BLaER1 treated with 17β-estradiol and CSF1 and Interleukin-3, amounts not matched to agents 10 nM and 100 nM (cell line): ENCODE measurements around the gene GPR150.
A peak's percentile ranks its signal among the peaks of the same experiment; 100 is the strongest.

Experiments
- H3K27ac ChIP-seq, 11 experiments: shearing (Covaris generic); formaldehyde crosslinking; 2 replicates each; pipeline ENCODE4 v1.8.1; 2022
- H3K27me3 ChIP-seq, 11 experiments: shearing (Covaris generic); formaldehyde crosslinking; 2 replicates each; pipeline ENCODE4 v1.8.1; 2022
- H3K36me3 ChIP-seq, 11 experiments: shearing (Covaris generic); formaldehyde crosslinking; 2 replicates each; pipeline ENCODE4 v1.8.1; 2022
- H3K4me1 ChIP-seq, 10 experiments: shearing (Covaris generic); formaldehyde crosslinking; 2 replicates each; pipeline ENCODE4 v1.8.1; 2022
- H3K4me2 ChIP-seq, 11 experiments: shearing (Covaris generic); formaldehyde crosslinking; 2 replicates each; pipeline ENCODE4 v1.8.1; 2022
- H3K4me3 ChIP-seq, 10 experiments: shearing (Covaris generic); formaldehyde crosslinking; 2 replicates each; pipeline ENCODE4 v1.8.1; 2022
- H3K9ac ChIP-seq, 11 experiments: shearing (Covaris generic); formaldehyde crosslinking; 2 replicates each; pipeline ENCODE4 v1.8.1; 2022
- H3K9me3 ChIP-seq, 11 experiments: shearing (Covaris generic); formaldehyde crosslinking; replicated peaks in 1 of 11; 2 replicates each; pipeline ENCODE4 v1.8.1; 2022
- H4K20me1 ChIP-seq, 11 experiments: shearing (Covaris generic); formaldehyde crosslinking; 2 replicates each; pipeline ENCODE4 v1.8.1; 2022
- Cebpa-rat ChIP-seq, 11 experiments: shearing (Covaris generic); IDR thresholded peaks; 2 replicates each; pipeline ENCODE4 v1.8.1; 2022

The GPR150 gene

DNA sequence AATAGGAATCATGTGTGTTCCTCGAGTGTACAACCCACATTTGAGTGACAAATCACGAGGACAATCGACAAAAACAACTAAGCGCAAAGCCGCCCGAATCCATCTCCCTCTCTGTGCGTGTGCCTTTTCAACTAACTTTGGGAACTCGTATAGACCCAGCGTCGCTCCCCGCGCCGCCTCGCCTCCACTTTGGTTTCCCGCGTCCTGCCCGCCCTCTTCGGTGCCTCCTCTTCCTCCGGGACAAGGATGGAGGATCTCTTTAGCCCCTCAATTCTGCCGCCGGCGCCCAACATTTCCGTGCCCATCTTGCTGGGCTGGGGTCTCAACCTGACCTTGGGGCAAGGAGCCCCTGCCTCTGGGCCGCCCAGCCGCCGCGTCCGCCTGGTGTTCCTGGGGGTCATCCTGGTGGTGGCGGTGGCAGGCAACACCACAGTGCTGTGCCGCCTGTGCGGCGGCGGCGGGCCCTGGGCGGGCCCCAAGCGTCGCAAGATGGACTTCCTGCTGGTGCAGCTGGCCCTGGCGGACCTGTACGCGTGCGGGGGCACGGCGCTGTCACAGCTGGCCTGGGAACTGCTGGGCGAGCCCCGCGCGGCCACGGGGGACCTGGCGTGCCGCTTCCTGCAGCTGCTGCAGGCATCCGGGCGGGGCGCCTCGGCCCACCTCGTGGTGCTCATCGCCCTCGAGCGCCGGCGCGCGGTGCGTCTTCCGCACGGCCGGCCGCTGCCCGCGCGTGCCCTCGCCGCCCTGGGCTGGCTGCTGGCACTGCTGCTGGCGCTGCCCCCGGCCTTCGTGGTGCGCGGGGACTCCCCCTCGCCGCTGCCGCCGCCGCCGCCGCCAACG is at the start of gene GPR150:
TSS of gene GPR150 (plus strand) at position 58 of the 840 bp plus-strand sequence. CDS start at position 247, 189 bp downstream.
- no peaks in the 10 kb centered on the region for H3K9me3 ChIP-seq
- H3K27me3 ChIP-seq, result peaks cover 13 to 31% (median 23%) of the 10 kb centered on the region in 11 experiments; a peak in 21 of 22 replicates
- H3K36me3 ChIP-seq, result no peaks in the 10 kb centered on the region
- peak within 1 kb of the TSS; percentile 67 to 85 (median 77) for H3K9ac ChIP-seq
- H4K20me1 ChIP-seq, result no peaks in the 10 kb centered on the region
- peak within 1 kb of the TSS; percentile 46 to 90 (median 79); a peak in 21 of 22 replicates for H3K27ac ChIP-seq
- H3K4me1 ChIP-seq, result peaks cover 33 to 50% (median 46%) of the 10 kb centered on the region in 10 experiments
- peak within 1 kb of the TSS; percentile 93 to 100 (median 98) for H3K4me2 ChIP-seq
- no peak for TF ChIP-seq Cebpa-rat (IDR thresholded peaks at IDR 0.05)
- H3K4me3 ChIP-seq, result peak within 1 kb of the TSS; percentile 62 to 78 (median 68)

DNA sequence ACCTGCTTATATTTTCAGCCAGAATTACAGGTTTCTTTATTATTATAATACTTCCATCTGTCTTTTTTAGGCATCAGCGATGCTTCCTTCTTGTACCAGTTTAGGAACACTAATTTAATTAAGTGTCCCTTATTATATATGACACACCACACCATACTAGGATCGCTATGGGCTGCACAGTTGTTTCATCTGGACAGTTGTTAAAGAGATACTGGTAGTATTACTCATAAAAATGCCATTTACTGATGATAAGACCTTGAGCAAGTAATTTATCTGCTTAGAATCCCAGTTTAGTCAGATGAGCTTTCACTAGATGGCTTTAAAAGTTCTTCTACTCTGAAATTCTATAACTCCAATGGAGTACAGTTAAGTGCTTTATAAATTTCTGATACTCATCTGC is 47.9 kb upstream of the GPR150 start:
- no peak for TF ChIP-seq Cebpa-rat (IDR thresholded peaks at IDR 0.05)
- H4K20me1 ChIP-seq, result no peaks in the 10 kb centered on the region
- H3K9me3 ChIP-seq, result 0 out of 22 replicates have a peak, but pooled peaks cover 0 to 3% (median 0%) of the 10 kb centered on the region in 11 experiments
- no peak overlapping the region for H3K9ac ChIP-seq
- H3K4me1 ChIP-seq, result no peaks in the 10 kb centered on the region
- H3K36me3 ChIP-seq, result peaks cover 0 to 24% (median 16%) of the 10 kb centered on the region in 11 experiments; a peak in 18 of 22 replicates
- no peak overlapping the region for H3K4me3 ChIP-seq
- no peaks in the 10 kb centered on the region for H3K27me3 ChIP-seq
- H3K27ac ChIP-seq, result no peak overlapping the region
- no peak overlapping the region for H3K4me2 ChIP-seq

DNA sequence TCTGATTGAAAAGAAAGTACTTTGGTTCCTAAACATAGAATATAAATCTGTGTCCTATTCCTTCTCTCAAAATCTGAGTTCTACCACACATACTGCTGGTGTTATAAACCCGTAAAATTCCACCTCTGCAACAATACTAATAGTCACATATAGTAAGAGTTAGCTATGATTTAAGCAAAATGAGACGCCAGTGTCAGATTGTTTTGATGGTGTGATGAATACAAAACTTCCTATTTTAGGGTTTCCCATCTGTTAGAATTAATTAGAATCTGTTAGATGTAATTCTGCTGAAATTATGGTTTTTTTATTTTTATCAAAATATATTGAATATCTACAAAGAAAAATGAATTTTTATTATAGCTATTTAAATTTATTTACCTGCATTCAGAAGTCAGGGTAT is 38.3 kb upstream of the GPR150 start:
- TF ChIP-seq Cebpa-rat (IDR thresholded peaks at IDR 0.05), result no peak
- H3K36me3 ChIP-seq, result 0 out of 22 replicates have a peak, but pooled peaks cover 0 to 7% (median 0%) of the 10 kb centered on the region in 11 experiments
- H3K9ac ChIP-seq, result no peak overlapping the region
- H3K4me2 ChIP-seq, result no peak overlapping the region
- H3K9me3 ChIP-seq, result no peaks in the 10 kb centered on the region
- H4K20me1 ChIP-seq, result no peaks in the 10 kb centered on the region
- H3K4me3 ChIP-seq, result no peak overlapping the region
- H3K27me3 ChIP-seq, result no peaks in the 10 kb centered on the region
- H3K27ac ChIP-seq, result no peak overlapping the region
- H3K4me1 ChIP-seq, result no peaks in the 10 kb centered on the region

DNA sequence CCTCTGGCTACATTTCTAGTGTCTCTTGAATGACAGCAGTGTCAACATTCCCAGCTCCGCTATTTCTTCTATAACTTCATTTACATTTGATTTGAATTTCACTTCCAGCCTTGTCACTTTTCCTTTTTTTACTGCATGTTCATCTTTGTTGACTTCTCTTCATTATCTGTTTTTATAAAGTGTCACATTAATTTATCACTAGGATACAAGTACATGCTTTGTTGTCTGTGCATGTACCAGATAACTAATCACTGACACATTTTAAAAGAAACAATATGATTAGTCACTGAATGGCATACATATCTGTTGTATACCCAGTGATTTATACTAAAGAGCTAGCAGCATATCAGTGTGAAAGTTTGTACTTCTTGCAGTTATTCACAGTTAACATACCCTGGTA is 35.9 kb upstream of the GPR150 start:
- no peak overlapping the region for H3K9ac ChIP-seq
- no peak overlapping the region for H3K27ac ChIP-seq
- H3K4me3 ChIP-seq, result no peak overlapping the region
- 0 out of 22 replicates have a peak, but pooled peaks cover 0 to 7% (median 0%) of the 10 kb centered on the region in 11 experiments for H3K36me3 ChIP-seq
- H3K4me2 ChIP-seq, result no peak overlapping the region
- H4K20me1 ChIP-seq, result no peaks in the 10 kb centered on the region
- H3K9me3 ChIP-seq, result no peaks in the 10 kb centered on the region
- no peaks in the 10 kb centered on the region for H3K4me1 ChIP-seq
- no peak for TF ChIP-seq Cebpa-rat (IDR thresholded peaks at IDR 0.05)
- H3K27me3 ChIP-seq, result no peaks in the 10 kb centered on the region

DNA sequence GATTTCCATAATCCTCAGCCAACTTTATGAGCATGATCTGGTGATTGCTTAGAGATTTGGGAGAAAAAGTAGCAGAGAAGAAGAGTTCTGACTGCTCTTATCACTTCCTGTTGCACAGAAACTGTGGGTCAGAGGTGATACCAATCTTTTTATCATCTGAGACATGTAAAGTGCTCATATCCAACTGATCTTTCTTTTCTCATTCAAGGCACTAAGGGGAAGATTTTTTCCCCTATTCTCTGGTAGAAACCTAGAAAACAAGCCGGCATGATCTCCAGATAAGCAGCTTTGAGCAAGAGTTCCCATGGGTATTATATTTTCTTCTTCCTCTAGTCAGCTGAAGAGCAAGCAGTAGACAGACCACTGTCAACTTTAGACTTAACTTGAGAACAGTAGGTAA is 29.0 kb upstream of the GPR150 start:
- no peak overlapping the region for H3K27ac ChIP-seq
- no peaks in the 10 kb centered on the region for H3K27me3 ChIP-seq
- no peak for TF ChIP-seq Cebpa-rat (IDR thresholded peaks at IDR 0.05)
- no peak overlapping the region for H3K4me3 ChIP-seq
- peaks cover 6 to 15% (median 10%) of the 10 kb centered on the region in 10 experiments; a peak in 16 of 20 replicates for H3K4me1 ChIP-seq
- H3K9ac ChIP-seq, result no peak overlapping the region
- peak overlapping the region in 7 of 11 experiments; percentile 1 to 42 (median 5); a peak in 9 of 22 replicates for H3K4me2 ChIP-seq
- no peaks in the 10 kb centered on the region for H3K36me3 ChIP-seq
- no peaks in the 10 kb centered on the region for H4K20me1 ChIP-seq
- no peaks in the 10 kb centered on the region for H3K9me3 ChIP-seq

DNA sequence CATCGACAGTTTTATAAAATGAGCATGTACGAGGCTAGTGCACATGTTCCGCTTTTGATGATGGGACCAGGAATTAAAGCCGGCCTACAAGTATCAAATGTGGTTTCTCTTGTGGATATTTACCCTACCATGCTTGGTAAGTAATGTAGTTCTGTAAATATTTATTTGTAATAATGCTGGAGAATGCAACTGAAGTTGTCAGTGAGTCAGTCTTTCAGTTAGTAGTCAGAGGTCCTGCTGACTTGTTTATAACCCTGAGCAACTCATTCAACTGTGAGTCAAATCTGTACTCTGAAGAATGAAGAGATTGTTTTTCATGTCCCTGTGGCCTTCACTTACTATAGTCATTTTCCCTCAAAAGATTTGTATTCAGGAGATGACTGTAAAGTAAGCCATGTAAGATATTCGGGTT is 28.4 kb upstream of the GPR150 start:
- no peak for TF ChIP-seq Cebpa-rat (IDR thresholded peaks at IDR 0.05)
- peak overlapping the region in 1 of 11 experiments; percentile 17; a peak in 1 of 22 replicates for H3K4me2 ChIP-seq
- peaks cover 6 to 15% (median 10%) of the 10 kb centered on the region in 10 experiments; a peak in 16 of 20 replicates for H3K4me1 ChIP-seq
- no peak overlapping the region for H3K9ac ChIP-seq
- no peaks in the 10 kb centered on the region for H3K36me3 ChIP-seq
- H3K9me3 ChIP-seq, result no peaks in the 10 kb centered on the region
- H3K4me3 ChIP-seq, result no peak overlapping the region
- H4K20me1 ChIP-seq, result no peaks in the 10 kb centered on the region
- no peak overlapping the region for H3K27ac ChIP-seq
- H3K27me3 ChIP-seq, result no peaks in the 10 kb centered on the region

DNA sequence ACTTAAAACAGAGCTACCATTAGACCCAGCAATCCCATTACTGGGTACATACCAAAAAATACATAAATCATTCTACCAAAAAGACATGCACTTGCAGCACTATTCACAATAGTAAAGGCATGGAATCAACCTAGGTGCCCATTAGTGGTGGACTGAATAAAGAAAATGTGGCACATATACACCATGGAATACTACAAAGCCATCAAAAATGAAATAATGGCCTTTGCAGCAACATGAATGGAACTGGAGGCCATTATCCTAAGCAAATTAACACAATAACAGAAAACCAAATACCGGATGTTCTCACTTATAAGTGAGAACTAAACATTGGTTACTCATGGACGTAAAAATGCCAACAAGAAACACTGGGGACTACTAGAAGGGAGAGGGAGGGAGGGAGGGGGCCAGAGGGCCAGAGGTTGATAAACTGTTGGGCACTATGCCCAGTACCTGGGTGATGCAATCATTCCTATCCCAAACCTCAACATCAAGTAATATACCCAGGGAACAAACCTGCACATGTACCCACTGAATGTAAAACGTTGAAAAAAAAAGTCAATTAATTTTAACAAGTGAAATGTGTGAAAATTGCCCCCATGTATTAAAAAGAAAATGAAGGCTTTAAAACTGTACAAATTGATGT is 24.5 kb upstream of the GPR150 start:
- peaks cover 6 to 10% (median 9%) of the 10 kb centered on the region in 10 experiments; a peak in 16 of 20 replicates for H3K4me1 ChIP-seq
- H3K27me3 ChIP-seq, result no peaks in the 10 kb centered on the region
- no peaks in the 10 kb centered on the region for H3K36me3 ChIP-seq
- no peak for TF ChIP-seq Cebpa-rat (IDR thresholded peaks at IDR 0.05)
- H3K9ac ChIP-seq, result no peak overlapping the region
- no peak overlapping the region for H3K27ac ChIP-seq
- no peak overlapping the region for H3K4me2 ChIP-seq
- no peaks in the 10 kb centered on the region for H4K20me1 ChIP-seq
- H3K9me3 ChIP-seq, result no peaks in the 10 kb centered on the region
- H3K4me3 ChIP-seq, result no peak overlapping the region

DNA sequence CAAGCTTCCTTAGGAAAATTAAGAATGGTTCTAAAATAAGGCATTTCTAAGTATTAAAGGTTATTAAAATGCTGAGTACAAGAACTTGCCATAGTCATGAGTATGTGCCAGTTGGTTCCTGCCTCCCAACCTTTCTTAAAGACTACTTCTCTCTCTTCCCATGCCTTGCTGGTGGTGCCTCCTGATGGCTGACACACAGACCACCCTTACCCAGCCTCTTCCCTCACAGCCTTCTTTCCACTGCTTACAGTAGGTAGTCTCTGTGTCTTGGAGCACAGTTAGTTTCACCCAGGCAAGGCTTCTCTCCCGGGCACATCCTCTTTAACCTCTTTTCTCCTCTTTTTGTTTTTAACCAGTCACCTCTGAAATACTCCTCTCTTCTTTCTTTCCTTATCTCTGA is 20.6 kb upstream of the GPR150 start:
- Histone ChIP-seq H4K20me1 (no peaks in the 10 kb centered on the region), H3K4me1 (no peaks in the 10 kb centered on the region), H3K9me3 (no peaks in the 10 kb centered on the region), H3K27ac (no peak overlapping the region), H3K36me3 (peaks cover 0 to 17% (median 8%) of the 10 kb centered on the region in 11 experiments; a peak in 7 of 22 replicates), H3K27me3 (no peaks in the 10 kb centered on the region), H3K9ac (no peak overlapping the region), H3K4me2 (no peak overlapping the region), H3K4me3 (no peak overlapping the region)
- no peak for TF ChIP-seq Cebpa-rat (IDR thresholded peaks at IDR 0.05)

DNA sequence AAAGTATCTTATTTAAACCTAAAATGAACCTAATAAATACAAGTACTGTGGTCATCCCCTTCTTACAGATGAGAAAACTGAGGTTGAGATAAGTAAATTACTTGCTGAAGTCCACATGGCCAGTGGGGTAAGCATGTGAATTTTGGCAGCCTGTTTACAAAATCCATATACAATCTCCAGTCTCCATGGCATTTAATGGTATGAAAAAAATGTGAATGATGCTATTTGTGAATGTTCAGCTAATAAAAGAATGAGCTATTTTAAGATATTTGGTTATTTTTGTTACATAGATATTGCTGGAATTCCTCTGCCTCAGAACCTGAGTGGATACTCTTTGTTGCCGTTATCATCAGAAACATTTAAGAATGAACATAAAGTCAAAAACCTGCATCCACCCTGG is 19.3 kb upstream of the GPR150 start:
- H3K4me2 ChIP-seq, result no peak overlapping the region
- H3K4me3 ChIP-seq, result no peak overlapping the region
- no peak overlapping the region for H3K27ac ChIP-seq
- TF ChIP-seq Cebpa-rat (IDR thresholded peaks at IDR 0.05), result no peak
- no peaks in the 10 kb centered on the region for H3K9me3 ChIP-seq
- H4K20me1 ChIP-seq, result no peaks in the 10 kb centered on the region
- no peak overlapping the region for H3K9ac ChIP-seq
- H3K27me3 ChIP-seq, result no peaks in the 10 kb centered on the region
- H3K36me3 ChIP-seq, result peaks cover 0 to 17% (median 8%) of the 10 kb centered on the region in 11 experiments; a peak in 7 of 22 replicates
- no peaks in the 10 kb centered on the region for H3K4me1 ChIP-seq
